Esophagus muscularis mucosa (tissue), 4 donors: ENCODE results near the gene CLASRP. TPM values are rescaled to one million over a fixed set of nuclear protein-coding genes. Genes with fewer than 3 reads are reported as not detected.
A peak's percentile ranks its signal among the peaks of the same experiment; 100 is the strongest.

ENCODE experiments used
- DNase-seq: peaks from one replicate; pipeline ENCODE4 v3.0.0-alpha.2; 2017; ENCODE audit errors: extremely low spot score
- H3K27ac ChIP-seq, 4 donors: fragments of 200-600 bp; sonication (generic); replicated peaks in 1 of 4; 1 replicate in 3 of 4; 2 replicates in 1 of 4; pipeline ENCODE4 v1.5.1; 2016 to 2019; ENCODE audit warnings: mild to moderate bottlenecking in 1 of 4
- H3K27me3 ChIP-seq, 4 donors: fragments of 200-600 bp; sonication (generic); one replicate each; pipeline versions ENCODE4 v1.5.1 to v1.6.0; 2016 to 2019
- H3K36me3 ChIP-seq, 4 donors: fragments of 200-600 bp; sonication (generic); one replicate each; pipeline ENCODE4 v1.5.1; 2016 to 2019
- H3K4me1 ChIP-seq, 4 donors: fragments of 200-600 bp; sonication (generic); one replicate each; pipeline ENCODE4 v1.5.1; 2016 to 2019
- H3K4me3 ChIP-seq, 4 donors: fragments of 200-600 bp; sonication (generic); 1 replicate in 2 of 4; 2 replicates in 2 of 4; pipeline ENCODE4 v1.5.1; 2016 to 2019; ENCODE audit warnings: mild to moderate bottlenecking in 4 of 4, moderate library complexity in 1 of 4
- H3K9me3 ChIP-seq, 4 donors: fragments of 200-600 bp; sonication (generic); 1 replicate in 3 of 4; 2 replicates in 1 of 4; pipeline ENCODE4 v1.5.1; 2016 to 2019
- CTCF ChIP-seq, 3 experiments: fragments of 200-600 bp in 2 of 3; fragments of 450-650 bp in 1 of 3; sonication (generic) in 2 of 3; IDR thresholded peaks; one replicate each; pipeline ENCODE4 v1.5.1; 2017 to 2019; ENCODE audit warnings: antibody characterized with exemption in 3 of 3, mild to moderate bottlenecking in 2 of 3, moderate library complexity in 1 of 3
- EP300 ChIP-seq: sonication (generic); formaldehyde crosslinking; IDR thresholded peaks from one replicate; pipeline ENCODE4 v1.6.1; 2017; ENCODE audit warnings: antibody characterized with exemption
- POLR2A ChIP-seq: fragments of 450-650 bp; IDR thresholded peaks from one replicate; pipeline ENCODE4 v1.6.1; 2017; ENCODE audit warnings: antibody characterized with exemption, moderate library complexity, mild to moderate bottlenecking, low read depth
- POLR2AphosphoS5 ChIP-seq, 2 donors: sonication (generic); formaldehyde crosslinking; IDR thresholded peaks; one replicate each; pipeline ENCODE4 v1.6.1; 2017; ENCODE audit warnings: antibody characterized with exemption in 2 of 2
- WGBS: methylation state at CpG from one replicate; pipeline ENCODE4 v1.1.5; 2018; 5-methylcytosine and 5-hydroxymethylcytosine counted together
- intact Hi-C: fragments of 100-400 bp; cut with DNase I; formaldehyde crosslinking; loops from one replicate; pipeline ENCODE4 v1.15.1; 2023
- total RNA-seq, 4 donors: library from RNA; depleted of rRNA; stranded (reverse); fragments of >200 nt; gene quantifications; one replicate each; pipeline versions ENCODE4 v1.1.0 to v1.2.1, GENCODE V29; 2016

Gene CLASRP
- total RNA-seq, 4 donors from 2014 or later: 20.7 to 59.8 (median 32.9) TPM

GRCh38 chr19:45049073-45049736 is 10.4 kb downstream of the CLASRP start:
- no peak for DNase-seq
- intact Hi-C loops: no loop called here
- Histone ChIP-seq H3K9me3 (no peaks in the 10 kb centered on the region), H3K4me3 (no peak overlapping the region), H3K27ac (peak overlapping the region in 3 of 4 donors; percentile 17 to 48 (median 20)), H3K4me1 (peaks cover 39 to 81% (median 61%) of the 10 kb centered on the region in 4 donors), H3K27me3 (no peaks in the 10 kb centered on the region), H3K36me3 (peaks cover 36 to 69% (median 51%) of the 10 kb centered on the region in 4 donors)
- WGBS: 78% methylated on average over 8 of the region's 8 CpGs
- TF ChIP-seq POLR2AphosphoS5 (IDR thresholded peaks at IDR 0.05): peak in 1 of 2 donors; percentile 43
- TF ChIP-seq EP300: no peak
- no peak for TF ChIP-seq CTCF (IDR thresholded peaks at IDR 0.05)
- no peak for TF ChIP-seq POLR2A

DNA sequence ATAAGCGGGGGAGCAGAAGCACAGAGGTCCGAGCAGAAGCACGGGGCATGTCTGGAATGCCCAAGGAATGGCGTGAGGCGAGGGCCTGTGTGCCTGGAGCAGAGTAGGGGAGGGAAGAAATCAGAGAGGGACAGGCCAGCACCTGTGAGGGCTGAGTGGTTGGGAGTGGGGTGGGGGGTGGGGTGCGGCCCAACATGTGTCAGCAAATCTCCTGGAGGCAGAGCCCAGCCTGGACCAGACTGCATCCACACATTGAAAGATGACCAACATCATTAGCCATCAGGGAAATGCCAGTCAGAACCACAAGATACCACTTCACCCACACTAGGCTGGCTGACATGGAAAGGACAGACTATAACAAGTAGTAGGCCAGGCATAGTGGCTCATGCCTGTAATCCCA is 11.2 kb downstream of the CLASRP start:
- Histone ChIP-seq H3K36me3 (peaks cover 36 to 69% (median 51%) of the 10 kb centered on the region in 4 donors), H3K4me3 (no peak overlapping the region), H3K27ac (peak overlapping the region in 2 of 4 donors; percentile 20 to 48), H3K9me3 (no peaks in the 10 kb centered on the region), H3K4me1 (peaks cover 38 to 73% (median 58%) of the 10 kb centered on the region in 4 donors), H3K27me3 (no peaks in the 10 kb centered on the region)
- WGBS: 87% methylated on average over 6 of the region's 6 CpGs
- TF ChIP-seq EP300: no peak
- no peak for TF ChIP-seq POLR2AphosphoS5 (IDR thresholded peaks at IDR 0.05)
- no peak for TF ChIP-seq CTCF (IDR thresholded peaks at IDR 0.05)
- no peak for TF ChIP-seq POLR2A
- DNase-seq: no peak
- intact Hi-C loops: no loop called here

- no peaks in the 10 kb centered on the region for H3K9me3 ChIP-seq
- no peaks in the 10 kb centered on the region for H3K27me3 ChIP-seq
- H3K4me3 ChIP-seq: no peak overlapping the region
- 71% methylated on average over 9 of the region's 9 CpGs for WGBS
- H3K4me1 ChIP-seq: peaks cover 20 to 52% (median 37%) of the 10 kb centered on the region in 4 donors
- peaks cover 42 to 69% (median 56%) of the 10 kb centered on the region in 4 donors for H3K36me3 ChIP-seq
- no peak for DNase-seq
- no peak overlapping the region for H3K27ac ChIP-seq
- intact Hi-C loops: no loop called here
- TF ChIP-seq EP300 (no peak), POLR2AphosphoS5 (IDR thresholded peaks at IDR 0.05) (no peak), POLR2A (no peak)
These were observed 13.2 kb downstream of the CLASRP start for GRCh38 chr19:45051929-45052579.

GRCh38 chr19:45056831-45057230 is 18.0 kb downstream of the CLASRP start:
- Histone ChIP-seq H3K9me3 (no peaks in the 10 kb centered on the region), H3K27ac (no peak overlapping the region), H3K4me1 (peaks cover 0 to 7% (median 4%) of the 10 kb centered on the region in 4 donors), H3K27me3 (no peaks in the 10 kb centered on the region), H3K4me3 (no peak overlapping the region), H3K36me3 (peaks cover 89 to 100% (median 99%) of the 10 kb centered on the region in 4 donors)
- 88% methylated on average over 5 of the region's 8 CpGs for WGBS
- intact Hi-C loops: no loop called here
- DNase-seq: no peak
- TF ChIP-seq POLR2AphosphoS5 (IDR thresholded peaks at IDR 0.05) (no peak), POLR2A (no peak), CTCF (IDR thresholded peaks at IDR 0.05) (no peak), EP300 (no peak)

GRCh38 chr19:45057444-45057843 is 18.6 kb downstream of the CLASRP start:
- H3K27me3 ChIP-seq: no peaks in the 10 kb centered on the region
- peaks cover 0 to 1% (median under 1%) of the 10 kb centered on the region in 4 donors for H3K4me1 ChIP-seq
- H3K9me3 ChIP-seq: no peaks in the 10 kb centered on the region
- H3K36me3 ChIP-seq: peaks cover 91 to 100% (median 100%) of the 10 kb centered on the region in 4 donors
- no peak for DNase-seq
- TF ChIP-seq EP300 (no peak), POLR2A (no peak), POLR2AphosphoS5 (IDR thresholded peaks at IDR 0.05) (no peak), CTCF (IDR thresholded peaks at IDR 0.05) (no peak)
- 80% methylated on average over 9 of the region's 9 CpGs for WGBS
- no peak overlapping the region for H3K4me3 ChIP-seq
- no peak overlapping the region for H3K27ac ChIP-seq
- intact Hi-C loops: no loop called here
